Measurements from ENCODE around the gene FMNL2.
"Not testable (repeated sequence)": the region's sequence is repeated elsewhere in the genome, so short reads cannot be mapped to it uniquely, and the experiment has no call there.

Gene FMNL2

GRCh38 chr2:152474523-152474922 lies 139.5 kb downstream of the FMNL2 start:
- not testable (repeated sequence) for DNase-seq

GRCh38 chr2:152475982-152476381 lies 141.0 kb downstream of the FMNL2 start:
- DNase-seq = no peak

GRCh38 chr2:152477347-152478092 lies 142.5 kb downstream of the FMNL2 start:
- peak; percentile 42 for DNase-seq

GRCh38 chr2:152479282-152479681 lies 144.3 kb downstream of the FMNL2 start:
- DNase-seq = no peak

- no peak for DNase-seq
These were observed 145.9 kb downstream of the FMNL2 start for GRCh38 chr2:152480821-152481399.

- no peak for DNase-seq
These were observed 147.1 kb downstream of the FMNL2 start for GRCh38 chr2:152481881-152482583.

- peak; percentile 75 for DNase-seq
These were observed 148.5 kb downstream of the FMNL2 start for GRCh38 chr2:152483276-152484063.

GRCh38 chr2:152485954-152486736 lies 151.2 kb downstream of the FMNL2 start:
- no peak for DNase-seq

GRCh38 chr2:152486737-152487400 lies 151.9 kb downstream of the FMNL2 start:
- peak; percentile 50 for DNase-seq

- no peak for DNase-seq
These were observed 153.1 kb downstream of the FMNL2 start for GRCh38 chr2:152488075-152488474.

- DNase-seq = no peak
These were observed 154.4 kb downstream of the FMNL2 start for GRCh38 chr2:152489364-152489763.

- DNase-seq = no peak
These were observed 155.9 kb downstream of the FMNL2 start for GRCh38 chr2:152490686-152491455.

- no peak for DNase-seq
These were observed 157.2 kb downstream of the FMNL2 start for GRCh38 chr2:152492131-152492530.

- DNase-seq = peak; percentile 49
These were observed 157.9 kb downstream of the FMNL2 start for GRCh38 chr2:152492911-152493310.

- no peak for DNase-seq
These were observed 158.4 kb downstream of the FMNL2 start for GRCh38 chr2:152493417-152493816.

- no peak for DNase-seq
These were observed 159.1 kb downstream of the FMNL2 start for GRCh38 chr2:152493945-152494528.

GRCh38 chr2:152496371-152496770 lies 161.4 kb downstream of the FMNL2 start:
- no peak for DNase-seq

GRCh38 chr2:152497481-152498052 lies 162.6 kb downstream of the FMNL2 start:
- no peak for DNase-seq

GRCh38 chr2:152499331-152499816 lies 164.4 kb downstream of the FMNL2 start:
- no peak for DNase-seq

Measured in fibroblast of upper back skin (primary cell).